Breast epithelium (tissue), 3 donors: Measurements from ENCODE around the gene FCAR.

ENCODE experiments used
- CTCF ChIP-seq, 3 donors: fragments of 450-650 bp; IDR thresholded peaks; one replicate each; pipeline ENCODE4 v1.5.1; 2016 to 2017; ENCODE audit warnings: antibody characterized with exemption in 3 of 3, mild to moderate bottlenecking in 3 of 3, moderate library complexity in 3 of 3
- POLR2A ChIP-seq: fragments of 450-650 bp; IDR thresholded peaks from one replicate; pipeline ENCODE4 v1.6.1; 2016; ENCODE audit warnings: antibody characterized with exemption, mild to moderate bottlenecking, moderate library complexity

DNA sequence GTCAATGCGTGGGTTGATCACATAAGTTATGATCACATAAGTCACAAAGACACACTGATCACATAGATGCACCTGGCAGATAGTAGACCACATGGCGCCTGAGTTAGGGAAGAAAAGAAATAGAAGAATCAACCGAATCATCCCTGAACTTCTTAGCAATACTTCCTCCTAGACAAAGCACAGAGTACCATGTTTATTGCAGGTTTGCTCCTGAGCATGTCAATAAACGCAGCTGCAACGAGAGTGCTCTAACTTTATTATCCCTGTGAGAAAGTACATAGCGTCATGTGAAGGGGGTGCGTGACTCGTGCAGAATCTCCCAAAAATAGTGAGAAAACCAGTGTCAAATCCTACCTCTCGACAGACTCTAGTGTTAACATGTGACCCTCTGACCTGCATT lies 49.2 kb downstream of the FCAR start:
- TF ChIP-seq CTCF (IDR thresholded peaks at IDR 0.05) (no peak), POLR2A (no peak)
